ENCODE results near the gene TENT5C. TPM values are rescaled to one million over a fixed set of nuclear protein-coding genes. Genes with fewer than 3 reads are reported as not detected.

TENT5C gene
- polyA plus RNA-seq, 1 donor = 2.9 TPM

- no peak for DNase-seq
Observed at GRCh38 chr1:117656202-117656641, 50.4 kb downstream of the TENT5C start.

- DNase-seq = no peak
Observed at GRCh38 chr1:117657031-117657430, 51.2 kb downstream of the TENT5C start.

- DNase-seq = no peak
Observed at GRCh38 chr1:117657949-117658660, 52.3 kb downstream of the TENT5C start.

- DNase-seq = no peak
Observed at GRCh38 chr1:117658676-117659075, 52.8 kb downstream of the TENT5C start.

GRCh38 chr1:117659550-117660270, 53.9 kb downstream of the TENT5C start:
- DNase-seq = no peak

- DNase-seq = no peak
Observed at GRCh38 chr1:117660271-117660965, 54.6 kb downstream of the TENT5C start.

GRCh38 chr1:117661027-117661426, 55.2 kb downstream of the TENT5C start:
- DNase-seq = no peak

- DNase-seq = no peak
Observed at GRCh38 chr1:117662667-117663066, 56.8 kb downstream of the TENT5C start.

- DNase-seq = no peak
Observed at GRCh38 chr1:117663156-117663902, 57.5 kb downstream of the TENT5C start.

GRCh38 chr1:117664314-117664713, 58.5 kb downstream of the TENT5C start:
- DNase-seq = no peak

GRCh38 chr1:117665556-117666270, 59.9 kb downstream of the TENT5C start:
- no peak for DNase-seq

GRCh38 chr1:117669572-117669971, 63.7 kb downstream of the TENT5C start:
- no peak for DNase-seq

- no peak for DNase-seq
Observed at GRCh38 chr1:117670976-117671780, 65.3 kb downstream of the TENT5C start.

GRCh38 chr1:117671781-117672501, 66.1 kb downstream of the TENT5C start:
- DNase-seq = peak; percentile 10

GRCh38 chr1:117672756-117673155, 66.9 kb downstream of the TENT5C start:
- no peak for DNase-seq

GRCh38 chr1:117673405-117673804, 67.6 kb downstream of the TENT5C start:
- no peak for DNase-seq

- DNase-seq = no peak
Observed at GRCh38 chr1:117674521-117675400, 68.9 kb downstream of the TENT5C start.

- no peak for DNase-seq
Observed at GRCh38 chr1:117675907-117676430, 70.1 kb downstream of the TENT5C start.
